Activated CD4-positive, alpha-beta T cell treated with anti-CD3 and anti-CD28 coated beads, Interleukin-10, Interleukin-2, amounts not matched to agents 100 ng/mL and 50 ng/mL, durations not matched to agents 16 hours and 8 hours (primary cell): Measurements from ENCODE around the gene BCHE.

Experiments
- DNase-seq: peaks from one replicate; pipeline ENCODE4 v3.0.0-alpha.2; 2020

The BCHE gene

DNA sequence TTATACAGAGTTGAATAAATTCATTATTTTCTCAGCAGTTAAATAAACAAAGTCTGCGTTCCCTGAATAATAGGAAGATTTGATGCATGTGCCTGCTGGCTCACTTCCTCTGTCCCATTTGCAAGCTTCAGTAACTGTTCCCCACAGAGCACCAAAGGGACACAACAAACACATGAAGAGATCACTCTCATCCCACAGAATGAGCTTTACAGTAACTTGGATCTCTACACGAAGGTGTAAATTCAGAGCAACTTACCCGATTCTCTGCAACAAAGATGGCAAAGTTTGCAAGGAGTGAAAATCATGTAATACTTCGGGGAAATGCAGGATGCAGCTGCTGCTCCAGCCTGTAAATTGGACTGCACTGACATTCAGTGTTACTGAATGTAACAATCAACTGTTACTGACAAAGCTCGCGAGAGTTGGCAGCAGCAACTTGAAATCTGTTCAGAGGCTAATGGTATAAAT is at the start of gene BCHE:
Gene BCHE, minus strand, starts transcription at position 366 of the 468 bp plus-strand sequence. CDS start 6,390 bp downstream, outside the sequence.
- no peak for DNase-seq

GRCh38 chr3:165885558-165886270 is 48.5 kb upstream of the BCHE start:
- DNase-seq: no peak

DNA sequence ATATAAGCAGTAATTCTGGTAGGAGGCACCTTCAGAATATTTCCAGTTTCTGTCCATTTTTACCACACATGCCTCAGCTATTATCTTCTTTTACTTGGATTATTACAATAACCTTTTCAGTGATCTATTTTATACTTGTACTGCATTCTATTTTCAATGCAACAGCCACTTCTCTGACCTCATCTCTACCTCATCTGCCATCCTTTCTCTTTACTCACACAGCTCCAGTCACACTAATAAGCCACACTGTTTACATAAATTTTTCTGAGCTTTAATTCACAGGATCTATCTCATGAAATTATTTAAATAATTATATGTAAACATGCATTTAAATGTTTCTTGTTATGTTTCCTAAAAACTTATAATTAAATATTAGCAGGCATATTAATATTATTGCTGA is 47.3 kb upstream of the BCHE start:
- no peak for DNase-seq

- no peak for DNase-seq
These were observed 46.7 kb upstream of the BCHE start for GRCh38 chr3:165883863-165884478.

GRCh38 chr3:165883117-165883516 is 45.9 kb upstream of the BCHE start:
- DNase-seq: no peak

DNA sequence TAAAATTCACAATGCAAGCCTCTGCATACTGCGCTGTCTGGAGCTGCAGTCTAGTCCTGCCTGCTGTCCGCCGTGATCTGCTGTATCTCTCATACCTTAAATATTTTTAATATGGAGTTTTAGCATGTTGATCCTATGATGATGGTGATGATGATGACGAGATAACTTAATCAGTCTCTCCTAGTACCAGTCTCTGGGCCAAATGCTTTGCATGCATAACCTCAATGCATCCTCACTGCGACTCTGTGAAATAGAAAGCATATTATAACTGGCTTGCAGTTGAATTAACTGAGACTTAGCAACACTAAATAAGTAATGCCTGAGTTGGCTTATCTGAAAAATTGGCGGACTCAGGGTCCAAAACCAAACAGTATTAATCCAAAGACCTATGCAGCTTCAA is 38.4 kb upstream of the BCHE start:
- no peak for DNase-seq

DNA sequence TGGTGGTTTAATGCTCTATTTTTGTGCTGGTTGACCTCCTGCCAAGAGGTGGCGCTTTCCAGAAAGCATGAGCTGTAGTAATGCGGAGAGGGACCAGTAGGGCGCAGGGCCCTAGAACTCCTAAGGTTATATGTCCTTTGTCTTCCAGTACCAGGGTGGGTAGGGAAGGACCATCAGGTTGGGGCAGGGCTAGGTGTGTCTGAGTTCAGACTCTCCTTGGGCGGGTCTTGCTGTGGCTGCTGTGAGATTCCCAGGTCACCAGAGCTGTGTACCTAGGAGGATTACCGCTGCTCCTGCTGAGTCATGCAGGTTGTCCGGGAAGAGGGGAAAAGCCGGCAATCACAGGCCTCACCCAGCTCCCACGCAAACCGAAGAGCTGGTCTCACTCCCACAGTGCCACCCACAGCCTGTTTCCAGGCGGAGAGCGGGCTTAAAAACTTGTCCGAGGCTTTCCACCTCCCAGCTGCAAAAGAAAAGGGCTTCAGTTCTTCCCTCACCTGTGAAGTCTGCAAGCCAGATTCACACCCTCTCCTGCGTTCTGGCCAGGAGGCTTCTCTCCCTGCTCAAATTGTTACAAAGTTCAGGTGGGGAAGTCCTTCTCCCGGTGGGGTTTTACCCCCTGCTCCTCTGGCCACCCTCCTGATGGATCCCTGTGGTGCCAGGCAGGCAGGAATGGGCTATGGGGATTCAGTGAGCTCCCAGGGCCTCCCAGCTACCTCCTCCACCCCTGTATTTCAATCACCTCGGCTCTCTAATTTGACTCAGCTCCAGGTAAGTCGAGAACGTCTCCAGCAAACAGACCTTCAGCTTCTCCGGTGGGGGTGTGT is 37.7 kb upstream of the BCHE start:
- DNase-seq: no peak

DNA sequence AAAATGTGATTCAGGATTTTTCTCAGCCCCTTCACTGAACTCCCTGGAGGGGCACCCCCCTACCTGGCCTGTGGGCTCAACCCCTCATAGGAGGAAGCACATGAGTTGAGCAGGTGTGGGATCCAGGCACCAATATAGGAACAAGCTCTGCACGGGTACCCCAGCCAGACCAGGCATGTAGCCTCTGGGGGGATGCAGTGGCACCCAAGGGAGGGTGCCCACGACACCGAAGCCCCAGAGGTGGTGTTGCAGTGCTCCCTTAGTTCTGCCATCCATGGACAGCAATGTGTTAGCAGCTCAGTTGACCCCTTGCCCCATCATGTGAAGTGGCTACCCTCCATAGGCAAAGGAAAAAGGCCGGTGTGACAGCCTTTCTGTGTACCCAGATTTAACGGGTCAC is 30.9 kb upstream of the BCHE start:
- DNase-seq: no peak

GRCh38 chr3:165859061-165859460 is 21.8 kb upstream of the BCHE start:
- DNase-seq: no peak

DNA sequence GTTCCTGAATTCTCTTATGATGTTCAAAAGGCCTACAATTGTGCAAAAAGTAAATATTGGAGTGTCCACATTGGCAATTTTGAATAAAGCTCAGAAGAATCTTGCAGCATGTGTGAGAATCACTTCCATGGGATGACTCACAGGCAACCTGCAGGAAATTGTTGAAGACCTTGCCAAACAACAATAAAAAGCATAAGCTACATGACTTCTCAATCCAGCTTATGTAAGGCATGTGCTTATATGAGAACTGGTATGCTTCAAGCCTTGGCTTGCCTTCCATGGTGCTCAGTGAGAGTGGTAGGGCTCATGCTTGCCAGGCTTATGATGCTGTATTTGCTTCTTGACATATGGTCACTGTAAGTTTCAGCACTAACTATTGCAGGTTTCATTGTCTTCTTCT is 18.4 kb upstream of the BCHE start:
- no peak for DNase-seq

GRCh38 chr3:165854696-165855095 is 17.5 kb upstream of the BCHE start:
- peak; percentile 2 for DNase-seq

GRCh38 chr3:165852711-165853110 is 15.5 kb upstream of the BCHE start:
- DNase-seq: no peak

- DNase-seq: no peak
These were observed 15.0 kb upstream of the BCHE start for GRCh38 chr3:165852191-165852590.

- DNase-seq: no peak
These were observed 8.8 kb upstream of the BCHE start for GRCh38 chr3:165846056-165846455.

- no peak for DNase-seq
These were observed 2.3 kb upstream of the BCHE start for GRCh38 chr3:165839296-165840076.

DNA sequence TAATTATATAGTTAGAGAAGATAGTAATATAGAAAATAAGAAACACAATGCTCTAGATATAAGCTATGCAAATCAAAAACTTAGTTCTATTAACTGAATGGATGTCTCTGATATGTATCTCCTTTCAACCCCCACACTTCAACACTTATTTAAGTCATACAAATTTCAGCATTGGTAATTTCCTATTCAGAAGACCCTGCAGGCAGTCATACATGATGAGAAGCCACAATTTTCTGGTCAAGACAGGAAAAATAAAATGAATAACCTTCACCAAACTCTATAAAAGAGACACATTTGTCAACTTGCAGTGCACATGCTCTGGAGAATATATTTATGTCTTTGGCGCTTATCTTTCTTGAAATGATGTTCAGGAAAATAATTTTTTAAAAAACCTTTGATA is 578 bp upstream of the BCHE start:
- DNase-seq: no peak

DNA sequence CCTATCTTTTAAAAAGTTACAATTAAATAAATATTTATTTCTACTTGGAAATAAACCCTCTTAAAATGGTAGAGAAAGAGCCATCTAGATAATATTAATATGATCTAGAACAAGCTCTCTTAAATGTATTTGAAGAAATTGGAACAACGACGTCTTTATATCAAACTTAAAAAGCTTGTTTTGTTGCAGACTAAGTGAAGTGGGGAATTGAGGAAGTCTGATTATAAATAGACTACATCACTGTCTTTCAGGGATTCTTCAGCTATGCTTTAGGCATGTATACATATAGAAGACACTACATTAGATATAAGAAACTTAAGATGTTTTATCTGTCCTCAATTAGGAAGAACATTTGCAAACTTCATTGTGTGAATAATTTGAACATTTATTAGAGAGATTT is 1.8 kb downstream of the BCHE start:
- no peak for DNase-seq

GRCh38 chr3:165830746-165831145 is 6.5 kb downstream of the BCHE start:
- no peak for DNase-seq

- DNase-seq: no peak
These were observed 9.3 kb downstream of the BCHE start for GRCh38 chr3:165827883-165828282.

DNA sequence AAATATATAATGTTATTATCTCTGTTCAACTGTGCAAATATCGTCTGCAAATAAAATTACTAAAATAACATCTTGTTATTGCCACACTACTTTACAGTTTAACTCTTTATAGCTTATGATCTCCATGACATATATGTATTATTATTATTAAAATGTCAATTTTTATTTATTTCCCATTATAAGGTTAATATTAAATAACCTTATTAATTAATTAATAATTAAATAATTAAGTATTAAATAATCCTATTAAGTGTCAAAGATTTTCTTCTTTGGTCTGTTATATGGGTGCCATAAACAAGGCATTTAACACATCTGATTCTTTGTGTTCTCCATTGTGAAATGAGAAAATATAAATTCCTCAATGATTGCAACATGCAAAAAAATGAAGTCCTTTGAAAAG is 10.0 kb downstream of the BCHE start:
- no peak for DNase-seq

- DNase-seq: no peak
These were observed 16.5 kb downstream of the BCHE start for GRCh38 chr3:165820671-165821123.

DNA sequence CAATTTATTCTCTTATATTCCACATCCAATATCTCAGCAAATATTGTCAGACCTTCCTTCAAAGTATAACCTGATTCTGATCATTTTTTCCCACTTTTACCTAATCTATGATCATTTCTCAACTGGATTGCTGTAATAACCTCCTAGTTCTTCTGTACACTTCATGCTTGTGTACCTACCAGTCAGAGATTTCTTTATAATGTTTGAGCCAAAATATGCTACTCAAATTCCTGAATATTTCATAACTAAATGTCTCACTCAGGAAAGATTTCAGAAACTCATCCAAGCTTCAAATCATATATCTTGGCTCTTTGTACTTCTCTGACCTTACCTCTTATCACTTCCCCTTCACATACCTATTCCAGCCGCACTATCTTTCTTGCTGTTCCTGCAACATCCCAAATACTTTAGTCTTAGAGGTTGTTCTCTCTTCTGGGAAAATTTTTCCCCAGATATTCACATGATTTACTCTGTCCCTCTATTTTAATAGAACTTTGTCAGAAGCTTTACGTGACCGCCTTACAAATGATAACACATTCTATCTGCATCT is 20.0 kb downstream of the BCHE start:
- no peak for DNase-seq

DNA sequence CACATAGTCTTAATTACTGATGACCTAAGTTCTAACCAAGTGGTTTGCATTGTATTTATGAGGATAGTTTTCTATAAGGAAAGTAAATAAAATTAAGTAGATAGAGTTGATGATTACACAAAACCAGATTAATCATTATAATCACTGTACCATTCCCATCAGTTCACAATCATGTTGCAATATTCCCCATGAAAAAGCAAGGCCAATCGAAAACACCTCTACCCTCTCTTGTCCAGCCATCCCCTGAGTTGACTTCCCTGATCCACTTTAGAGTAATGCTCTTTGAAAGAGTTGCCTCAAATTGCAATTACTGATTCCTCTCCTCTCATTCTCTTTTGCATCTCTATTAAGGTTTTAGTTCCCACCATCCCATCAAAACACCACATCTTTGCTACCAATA is 21.0 kb downstream of the BCHE start:
- DNase-seq: no peak
